ENCODE results near the gene CDK2AP2. TPM values are rescaled to one million over a fixed set of nuclear protein-coding genes. Genes with fewer than 3 reads are reported as not detected.
"Not testable (repeated sequence)": the region's sequence is repeated elsewhere in the genome, so short reads cannot be mapped to it uniquely, and the experiment has no call there.

CDK2AP2 gene
- polyA plus RNA-seq, 2 of the 4 experiments (the other 2 are of a cell fraction): 36.6 to 53.1 TPM

- 0 out of 2 replicates have a peak, but pooled peaks have one; percentile 63 for TF ChIP-seq TFCP2L1 (CRISPR knock-in tag; IDR thresholded peaks at IDR 0.05)
- TF ChIP-seq ESRRA (IDR thresholded peaks at IDR 0.05; ENCODE audit: borderline replicate concordance, low read length): no peak
- no peak for TF ChIP-seq SREBF2 (IDR thresholded peaks at IDR 0.05)
- no peak for TF ChIP-seq MAZ (IDR thresholded peaks at IDR 0.05; ENCODE audit: borderline replicate concordance, low read depth, low read length)
- TF ChIP-seq GATA3 (IDR thresholded peaks at IDR 0.05; ENCODE audit: borderline replicate concordance): no peak
Observed at GRCh38 chr11:67507864-67508485, at the start of gene CDK2AP2 (continued).

DNA sequence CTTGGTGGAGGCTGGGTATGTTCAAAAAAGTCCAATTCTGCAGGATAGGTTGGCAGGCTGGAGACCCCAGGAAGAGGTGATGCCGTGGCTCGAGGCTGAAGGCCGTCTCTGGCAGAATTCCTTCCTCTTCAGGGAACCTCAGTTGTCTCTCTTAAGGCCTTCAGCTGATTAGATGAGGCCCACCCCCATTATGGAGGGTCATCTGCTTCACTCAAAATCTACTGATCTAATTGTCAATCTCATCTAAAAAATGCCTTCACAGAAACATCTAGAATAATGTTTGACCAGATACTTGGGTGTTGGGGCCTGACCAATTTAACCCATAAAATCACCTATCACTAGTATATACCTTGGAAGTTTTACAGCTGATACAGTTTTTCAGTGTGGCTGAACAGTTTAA, 48.3 kb upstream of the CDK2AP2 start:
- peaks cover 10% of the 10 kb centered on the region; the same call in 2 of the 3 replicates for H3K4me1 ChIP-seq
- TF ChIP-seq ZC3H11A (IDR thresholded peaks at IDR 0.05): no peak
- no peak for TF ChIP-seq PBX3 (IDR thresholded peaks at IDR 0.05)
- TF ChIP-seq JUN (IDR thresholded peaks at IDR 0.05): no peak
- TF ChIP-seq CBX8 (IDR thresholded peaks at IDR 0.05): no peak
- no peak for TF ChIP-seq NPAS2 (CRISPR knock-in tag; IDR thresholded peaks at IDR 0.05; ENCODE audit: borderline replicate concordance)
- TF ChIP-seq ESRRA (IDR thresholded peaks at IDR 0.05; ENCODE audit: borderline replicate concordance, low read length): no peak
- no peak for TF ChIP-seq CHD4 (IDR thresholded peaks at IDR 0.05; ENCODE audit: borderline replicate concordance)
- TF ChIP-seq CEBPB (IDR thresholded peaks at IDR 0.05): no peak
- no peak for TF ChIP-seq BHLHE40 (IDR thresholded peaks at IDR 0.05; ENCODE audit: low read depth, low read length)
- TF ChIP-seq HOXA7 (CRISPR knock-in tag; IDR thresholded peaks at IDR 0.05): no peak
- TF ChIP-seq RNF2 (IDR thresholded peaks at IDR 0.05; ENCODE audit: borderline replicate concordance, low read depth): no peak
- TF ChIP-seq NR3C1 (IDR thresholded peaks at IDR 0.05): no peak
- TF ChIP-seq, protein P1, sequence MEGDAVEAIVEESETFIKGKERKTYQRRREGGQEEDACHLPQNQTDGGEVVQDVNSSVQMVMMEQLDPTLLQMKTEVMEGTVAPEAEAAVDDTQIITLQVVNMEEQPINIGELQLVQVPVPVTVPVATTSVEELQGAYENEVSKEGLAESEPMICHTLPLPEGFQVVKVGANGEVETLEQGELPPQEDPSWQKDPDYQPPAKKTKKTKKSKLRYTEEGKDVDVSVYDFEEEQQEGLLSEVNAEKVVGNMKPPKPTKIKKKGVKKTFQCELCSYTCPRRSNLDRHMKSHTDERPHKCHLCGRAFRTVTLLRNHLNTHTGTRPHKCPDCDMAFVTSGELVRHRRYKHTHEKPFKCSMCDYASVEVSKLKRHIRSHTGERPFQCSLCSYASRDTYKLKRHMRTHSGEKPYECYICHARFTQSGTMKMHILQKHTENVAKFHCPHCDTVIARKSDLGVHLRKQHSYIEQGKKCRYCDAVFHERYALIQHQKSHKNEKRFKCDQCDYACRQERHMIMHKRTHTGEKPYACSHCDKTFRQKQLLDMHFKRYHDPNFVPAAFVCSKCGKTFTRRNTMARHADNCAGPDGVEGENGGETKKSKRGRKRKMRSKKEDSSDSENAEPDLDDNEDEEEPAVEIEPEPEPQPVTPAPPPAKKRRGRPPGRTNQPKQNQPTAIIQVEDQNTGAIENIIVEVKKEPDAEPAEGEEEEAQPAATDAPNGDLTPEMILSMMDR (IDR thresholded peaks at IDR 0.05): no peak
- ChIA-PET CTCF (interaction anchor here (1.4 to 1.9 kb wide), 2 partner anchors 19 to 174 kb away, joined by 3 to 6 read pairs; no protein-coding TSS in a partner anchor), POLR2A (no interaction called here)
- FAIRE-seq (no peak), DNase-seq (ENCODE audit: low read depth in 1 of 2, low spot score in 1 of 2) (no peak), ATAC-seq (no peak)
- WGBS (ENCODE audit: missing lambda C conversion rate): 61% methylated on average over 3 of the region's 3 CpGs
- peaks cover 11% of the 10 kb centered on the region for H3K9me3 ChIP-seq
- H3K27ac ChIP-seq: no peak overlapping the region
- H3K4me3 ChIP-seq: no peak overlapping the region
- H3K4me2 ChIP-seq: no peak overlapping the region

DNA sequence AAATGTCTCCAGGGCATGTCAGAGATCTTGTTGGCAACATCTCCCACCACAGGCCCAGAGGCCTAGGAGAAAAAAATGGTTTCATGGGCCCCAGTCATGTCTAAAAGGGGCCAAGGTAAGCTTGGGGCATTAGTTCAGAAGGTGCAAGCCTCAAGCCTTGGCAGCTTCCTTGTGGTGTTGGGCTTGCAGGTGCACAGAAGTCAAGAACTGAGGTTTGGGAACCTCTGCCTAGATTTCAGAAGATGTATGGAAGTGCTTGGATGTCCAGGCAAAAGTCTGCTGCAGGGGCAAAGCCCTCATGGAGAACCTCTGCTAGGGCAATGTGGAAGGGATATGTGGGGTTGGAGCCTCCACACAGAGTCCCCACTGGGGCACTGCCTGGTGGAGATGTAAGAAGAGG, 43.7 kb upstream of the CDK2AP2 start:
- H3K4me1 ChIP-seq; ATAC-seq; FAIRE-seq; POLR2A ChIA-PET; H3K4me3 ChIP-seq; H3K27ac ChIP-seq; DNase-seq (ENCODE audit: low read depth in 1 of 2, low spot score in 1 of 2); H3K4me2 ChIP-seq: not testable (repeated sequence)
- H3K9me3 ChIP-seq: peaks cover 18% of the 10 kb centered on the region
- peak; percentile 80 for TF ChIP-seq ZFP36 (IDR thresholded peaks at IDR 0.05; ENCODE audit: borderline replicate concordance, partially characterized antibody)
- CTCF ChIA-PET: interaction anchor here (0.6 kb wide), 1 partner anchor 679 kb away, joined by 3 read pairs; no protein-coding TSS in a partner anchor

DNA sequence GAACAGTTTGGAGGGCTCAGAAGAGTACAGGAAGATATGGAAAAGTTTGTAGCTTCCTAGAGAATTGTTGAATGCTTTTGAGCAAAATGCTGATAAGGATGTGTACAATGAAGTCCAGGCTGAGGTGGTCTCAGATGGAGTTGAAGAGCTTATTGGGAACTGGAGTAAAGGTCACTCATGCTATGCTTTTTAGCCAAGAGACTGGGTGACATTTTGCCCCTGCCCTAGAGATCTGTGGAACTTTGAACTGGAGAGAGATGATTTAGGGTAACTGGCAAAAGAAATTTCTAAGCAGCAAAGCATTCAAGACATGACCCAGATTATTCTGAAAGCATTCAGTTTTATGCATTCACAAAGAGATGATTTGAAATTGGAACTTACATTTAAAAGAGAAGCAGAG, 43.2 kb upstream of the CDK2AP2 start:
- H3K9me3 ChIP-seq: peaks cover 18% of the 10 kb centered on the region
- no peak overlapping the region for H3K4me3 ChIP-seq
- H3K4me2 ChIP-seq: no peak overlapping the region
- ChIA-PET CTCF (no interaction called here), POLR2A (no interaction called here)
- ATAC-seq (no peak), DNase-seq (ENCODE audit: low read depth in 1 of 2, low spot score in 1 of 2) (no peak), FAIRE-seq (no peak)
- H3K4me1 ChIP-seq: no peaks in the 10 kb centered on the region
- no peak overlapping the region for H3K27ac ChIP-seq
- TF ChIP-seq CBX8 (IDR thresholded peaks at IDR 0.05): no peak
- no peak for TF ChIP-seq HOXB13 (CRISPR knock-in tag; IDR thresholded peaks at IDR 0.05; ENCODE audit: low read depth)
- TF ChIP-seq, protein P1 (IDR thresholded peaks at IDR 0.05): no peak
- TF ChIP-seq ZNF302 (CRISPR knock-in tag; IDR thresholded peaks at IDR 0.05): no peak
- no peak for TF ChIP-seq RAD21 (conservative IDR thresholded peaks at IDR 0.05 in 1 of 2, IDR thresholded peaks at IDR 0.05 in 1 of 2)
- no peak for TF ChIP-seq ATOH8 (CRISPR knock-in tag; IDR thresholded peaks at IDR 0.05; ENCODE audit: low read depth)
- no peak for TF ChIP-seq EHF (CRISPR knock-in tag; IDR thresholded peaks at IDR 0.05)
- TF ChIP-seq JUNB (IDR thresholded peaks at IDR 0.05): no peak
- no peak for TF ChIP-seq NPAS2 (CRISPR knock-in tag; IDR thresholded peaks at IDR 0.05; ENCODE audit: borderline replicate concordance)
- no peak for TF ChIP-seq EHMT2 (IDR thresholded peaks at IDR 0.05; ENCODE audit: low read depth)
- TF ChIP-seq BCL3 (IDR thresholded peaks at IDR 0.05): no peak
- TF ChIP-seq NR3C1 (IDR thresholded peaks at IDR 0.05): no peak
